NCI-H774 (cell line): ENCODE results near the gene FMN2.
"Not testable (repeated sequence)": the region's sequence is repeated elsewhere in the genome, so short reads cannot be mapped to it uniquely, and the experiment has no call there.

Experiments
- DNase-seq: peaks from one replicate; lab custom pipeline; 2025; lab: John Stamatoyannopoulos, UW

Gene FMN2

GRCh38 chr1:240363914-240364313 is 272.2 kb downstream of the FMN2 start:
- DNase-seq = no peak

GRCh38 chr1:240366636-240367035 is 275.0 kb downstream of the FMN2 start:
- no peak for DNase-seq

- DNase-seq = no peak
Measured at GRCh38 chr1:240385551-240385950, 293.9 kb downstream of the FMN2 start.

- no peak for DNase-seq
Measured at GRCh38 chr1:240385985-240386978, 294.6 kb downstream of the FMN2 start.

DNA sequence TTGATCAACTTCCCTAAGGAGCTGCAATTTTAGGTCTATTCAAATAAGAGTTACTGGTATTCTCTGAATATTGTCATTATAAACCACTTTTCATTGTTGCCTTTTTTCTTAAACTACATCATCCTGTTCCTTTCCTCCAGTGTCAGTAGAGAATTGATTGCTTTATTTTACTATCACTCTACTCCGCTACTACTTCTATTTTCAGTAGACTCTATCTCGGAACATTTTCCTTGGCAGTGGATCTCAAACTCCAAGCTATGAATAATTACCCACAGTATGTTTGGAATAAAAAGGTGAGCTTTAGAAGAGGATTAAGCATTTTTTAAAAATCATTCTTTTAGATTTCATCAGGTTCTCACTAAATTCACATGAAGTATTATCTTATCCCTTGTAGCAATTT is 295.4 kb downstream of the FMN2 start:
- no peak for DNase-seq

- DNase-seq = no peak
Measured at GRCh38 chr1:240391660-240392260, 300.1 kb downstream of the FMN2 start.

- DNase-seq = no peak
Measured at GRCh38 chr1:240394353-240394752, 302.7 kb downstream of the FMN2 start.

DNA sequence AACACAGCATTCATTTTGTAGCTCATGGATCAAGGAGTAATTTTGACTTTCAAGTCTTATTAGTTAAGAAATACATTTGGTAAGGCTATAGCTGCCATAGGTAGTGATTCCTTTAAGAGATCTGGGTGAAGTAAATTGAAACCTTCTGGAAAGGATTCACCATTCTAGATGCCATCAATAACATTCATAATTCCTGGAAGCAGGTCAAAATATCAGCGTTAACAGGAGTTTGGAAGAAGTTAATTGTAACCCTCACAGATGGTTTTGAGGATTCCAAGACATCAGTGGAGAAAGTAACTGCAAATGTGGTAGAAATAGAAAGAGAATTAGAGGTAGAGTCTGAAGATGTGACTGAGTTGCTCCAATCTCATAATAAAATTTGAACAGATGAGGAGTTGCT is 303.7 kb downstream of the FMN2 start:
- no peak for DNase-seq

DNA sequence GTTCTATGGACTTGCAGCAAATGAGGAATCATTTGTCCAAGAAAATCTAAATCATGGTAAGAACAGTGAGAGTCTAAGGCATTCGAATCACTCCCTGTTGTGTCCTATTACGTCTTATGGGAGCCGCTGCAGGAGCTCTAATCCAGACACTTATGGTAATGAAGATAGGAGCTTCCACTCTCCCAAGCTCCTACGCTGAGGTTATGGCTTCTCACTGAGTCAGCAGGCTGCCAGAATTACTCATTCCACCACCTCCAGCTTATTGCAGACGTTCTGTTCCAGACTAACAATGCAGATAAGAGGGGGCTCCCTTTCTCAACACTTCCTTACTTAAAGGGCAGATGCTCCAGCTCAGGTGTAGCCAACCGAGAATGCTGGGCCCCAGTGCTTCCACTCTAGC is 307.7 kb downstream of the FMN2 start:
- no peak for DNase-seq

DNA sequence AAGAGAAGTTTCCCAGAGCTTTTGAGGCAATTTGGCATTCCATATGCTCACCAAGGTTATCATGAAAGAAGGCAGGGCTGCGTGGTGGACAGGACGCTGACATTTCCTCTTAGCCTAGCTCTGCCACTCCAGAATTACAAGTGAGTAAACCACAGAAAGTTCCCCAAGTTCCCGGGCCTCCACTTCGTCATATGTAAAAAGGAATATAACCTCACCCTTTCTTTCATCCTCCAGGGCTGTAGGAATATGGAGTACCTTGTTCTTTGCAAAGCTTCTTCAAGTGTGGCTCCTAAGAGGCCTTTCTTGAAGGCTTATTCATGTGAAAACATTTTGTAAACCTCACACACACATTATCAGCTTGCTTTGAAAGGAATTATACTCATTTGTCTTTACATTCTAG is 310.0 kb downstream of the FMN2 start:
- DNase-seq = no peak

- no peak for DNase-seq
Measured at GRCh38 chr1:240402326-240402725, 310.6 kb downstream of the FMN2 start.

DNA sequence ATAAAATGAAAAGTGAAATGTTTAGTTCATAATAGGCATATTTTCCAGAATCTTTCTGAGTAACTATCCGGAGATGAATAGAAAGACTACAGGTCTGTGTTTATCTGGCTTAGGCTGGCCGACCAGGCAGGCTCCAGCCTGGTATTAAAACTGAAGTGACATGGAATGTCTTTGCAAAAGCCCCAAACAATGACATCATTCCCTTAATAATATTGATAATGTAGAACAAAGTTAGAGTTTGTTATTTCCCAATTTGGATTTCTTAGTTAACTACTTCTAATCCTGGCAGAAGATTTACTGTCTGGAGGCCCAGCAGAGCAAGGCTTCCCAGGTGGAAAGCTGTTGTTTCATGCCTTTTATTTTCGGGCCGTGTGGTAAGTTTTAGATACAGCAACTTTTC is 312.6 kb downstream of the FMN2 start:
- DNase-seq = no peak

GRCh38 chr1:240405751-240406150 is 314.1 kb downstream of the FMN2 start:
- no peak for DNase-seq

GRCh38 chr1:240407407-240407806 is 315.7 kb downstream of the FMN2 start:
- no peak for DNase-seq

DNA sequence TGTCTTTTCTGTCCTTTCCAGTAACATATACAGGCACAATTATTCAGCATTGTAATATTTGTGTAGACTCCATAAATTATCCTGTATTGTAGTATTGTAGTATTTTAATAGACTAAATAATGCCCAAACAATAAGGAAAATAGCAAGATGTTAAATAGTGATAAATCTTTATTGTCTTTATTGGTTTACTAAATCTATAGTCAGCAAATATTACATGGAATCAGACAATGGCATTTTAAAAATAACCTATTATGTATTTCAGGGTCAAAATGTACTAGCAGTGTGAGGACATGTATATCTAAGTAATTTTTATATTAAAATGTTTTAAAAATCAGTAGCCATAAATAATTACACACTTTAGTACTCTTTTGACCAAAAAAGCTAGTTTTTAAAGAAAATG is 317.9 kb downstream of the FMN2 start:
- no peak for DNase-seq

DNA sequence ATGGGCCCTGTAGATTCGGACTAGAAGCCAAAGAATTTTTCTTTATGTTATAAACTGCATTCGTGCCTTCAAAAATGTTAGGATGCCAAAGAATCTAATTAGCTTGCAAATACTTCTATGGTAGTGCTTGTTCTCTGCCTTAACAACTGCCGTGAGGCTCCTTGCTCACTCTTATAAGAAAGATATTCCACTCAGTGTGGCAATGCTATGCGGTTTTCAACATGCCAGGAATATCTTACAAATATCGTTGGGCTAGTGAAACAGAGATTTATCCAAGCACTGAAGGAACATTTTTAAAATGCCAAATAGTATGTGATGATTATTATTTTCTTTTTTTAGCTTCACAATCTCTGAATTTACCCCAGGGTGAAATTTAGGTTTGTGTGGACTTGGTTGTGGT is 322.0 kb downstream of the FMN2 start:
- DNase-seq = no peak

DNA sequence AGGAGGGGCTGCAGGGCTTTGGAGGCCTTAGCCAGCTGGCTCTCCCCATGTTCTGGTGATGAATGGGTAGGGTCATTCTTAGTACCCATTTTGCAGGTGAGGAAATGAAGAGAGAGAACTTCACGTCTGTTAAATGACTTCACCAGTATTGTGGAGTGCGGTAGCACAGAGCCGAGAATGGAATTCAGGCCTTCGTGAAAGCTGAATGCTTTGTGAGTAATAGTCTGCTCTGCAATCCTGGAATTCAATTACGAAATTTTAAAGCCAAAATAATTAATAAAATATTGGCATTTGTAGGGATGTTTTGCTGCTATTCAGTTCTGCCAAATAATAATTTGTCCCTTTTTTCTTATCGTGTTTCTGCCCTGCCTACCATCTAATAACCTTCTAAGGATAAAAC is 322.6 kb downstream of the FMN2 start:
- DNase-seq = no peak

- DNase-seq = not testable (repeated sequence)
Measured at GRCh38 chr1:240415011-240415410, 323.3 kb downstream of the FMN2 start.

DNA sequence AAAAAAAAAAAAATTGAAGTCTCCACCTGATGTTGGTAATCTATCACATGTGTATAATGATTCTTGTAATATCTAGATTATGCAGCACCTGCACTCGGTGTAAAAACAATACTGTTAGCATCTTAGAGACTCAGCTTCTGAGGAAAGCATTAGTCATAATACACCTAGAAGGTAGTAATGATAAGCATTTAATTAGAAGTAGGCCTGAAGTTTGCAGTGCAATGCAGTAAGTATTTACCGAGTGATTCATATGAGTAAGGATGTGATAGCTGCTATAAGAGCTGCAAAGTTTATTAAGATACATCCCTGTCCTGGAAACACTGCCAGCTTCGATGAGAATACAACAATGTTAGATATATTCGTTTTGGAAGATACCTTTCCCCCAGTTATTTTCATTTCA is 323.8 kb downstream of the FMN2 start:
- DNase-seq = no peak

DNA sequence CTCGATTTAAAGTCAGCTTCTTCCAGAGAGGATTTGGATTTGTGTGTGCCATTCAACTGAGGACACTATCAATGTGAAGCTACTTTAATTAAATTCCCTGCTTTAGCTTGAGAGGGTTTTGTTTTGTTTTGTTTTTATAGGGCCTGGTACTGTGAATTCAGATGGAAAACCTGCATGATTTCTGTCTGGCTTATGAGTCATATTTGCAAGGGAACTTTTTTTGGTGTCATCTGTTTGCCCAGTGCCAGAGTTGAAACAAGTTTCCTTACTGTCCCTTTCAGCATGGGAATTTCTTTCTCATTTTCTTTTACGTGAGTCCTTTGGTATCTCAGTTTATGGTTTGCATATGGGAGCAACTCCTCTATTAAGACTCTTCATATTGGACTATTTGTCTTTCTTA is 325.6 kb downstream of the FMN2 start:
- no peak for DNase-seq

DNA sequence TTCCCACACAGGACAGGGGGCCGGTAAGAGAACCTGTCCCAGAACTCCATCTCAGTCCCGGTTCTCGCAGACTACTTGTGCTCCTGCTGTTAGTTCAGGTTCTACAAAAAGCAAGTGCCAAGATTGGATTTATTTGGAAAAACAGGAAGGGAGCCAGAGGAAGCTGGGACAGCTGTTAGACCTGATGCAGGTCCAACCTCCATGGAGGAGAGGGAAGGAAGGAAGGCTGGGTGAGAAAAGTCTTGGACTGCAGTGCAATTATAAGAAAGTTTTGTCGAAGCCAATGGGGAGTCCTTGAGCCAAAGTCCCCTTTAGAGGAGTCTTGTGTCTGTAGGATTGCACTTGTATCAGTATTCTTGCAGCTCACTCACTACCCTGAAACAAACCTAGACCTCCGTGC is 329.1 kb downstream of the FMN2 start:
- no peak for DNase-seq

- no peak for DNase-seq
Measured at GRCh38 chr1:240423246-240423924, 331.7 kb downstream of the FMN2 start.
